ENCODE data around the gene CNN1.

The CNN1 gene

GRCh38 chr19:11550265-11550664 is 11.6 kb downstream of the CNN1 start:
- no peaks in the 10 kb centered on the region for H3K9me3 ChIP-seq (ENCODE audit: low read length)
- H3F3A ChIP-seq (ENCODE audit: insufficient read depth, low read length): no peaks in the 10 kb centered on the region
- H3K9ac ChIP-seq (ENCODE audit: low read length): no peak overlapping the region
- H3K27ac ChIP-seq (ENCODE audit: low read depth, low read length, poor library complexity, severe bottlenecking): no peak overlapping the region
- no peak overlapping the region for H3K4me2 ChIP-seq (ENCODE audit: low read length)
- H4K20me1 ChIP-seq (ENCODE audit: insufficient read depth, low read length): no peaks in the 10 kb centered on the region
- no peak for TF ChIP-seq EZH2 (IDR thresholded peaks at IDR 0.05; ENCODE audit: borderline replicate concordance, low read length)
- TF ChIP-seq, protein P1, sequence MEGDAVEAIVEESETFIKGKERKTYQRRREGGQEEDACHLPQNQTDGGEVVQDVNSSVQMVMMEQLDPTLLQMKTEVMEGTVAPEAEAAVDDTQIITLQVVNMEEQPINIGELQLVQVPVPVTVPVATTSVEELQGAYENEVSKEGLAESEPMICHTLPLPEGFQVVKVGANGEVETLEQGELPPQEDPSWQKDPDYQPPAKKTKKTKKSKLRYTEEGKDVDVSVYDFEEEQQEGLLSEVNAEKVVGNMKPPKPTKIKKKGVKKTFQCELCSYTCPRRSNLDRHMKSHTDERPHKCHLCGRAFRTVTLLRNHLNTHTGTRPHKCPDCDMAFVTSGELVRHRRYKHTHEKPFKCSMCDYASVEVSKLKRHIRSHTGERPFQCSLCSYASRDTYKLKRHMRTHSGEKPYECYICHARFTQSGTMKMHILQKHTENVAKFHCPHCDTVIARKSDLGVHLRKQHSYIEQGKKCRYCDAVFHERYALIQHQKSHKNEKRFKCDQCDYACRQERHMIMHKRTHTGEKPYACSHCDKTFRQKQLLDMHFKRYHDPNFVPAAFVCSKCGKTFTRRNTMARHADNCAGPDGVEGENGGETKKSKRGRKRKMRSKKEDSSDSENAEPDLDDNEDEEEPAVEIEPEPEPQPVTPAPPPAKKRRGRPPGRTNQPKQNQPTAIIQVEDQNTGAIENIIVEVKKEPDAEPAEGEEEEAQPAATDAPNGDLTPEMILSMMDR (IDR thresholded peaks at IDR 0.05; ENCODE audit: low read length): no peak
- H2AFZ ChIP-seq (ENCODE audit: low read length): no peak overlapping the region
- H3K4me3 ChIP-seq (ENCODE audit: low read depth, low read length, poor library complexity, severe bottlenecking): no peak overlapping the region
- H3K36me3 ChIP-seq (ENCODE audit: insufficient read depth, low read length): peaks cover 27% of the 10 kb centered on the region
- H3K9me2 ChIP-seq (ENCODE audit: low read depth, low read length): no peaks in the 10 kb centered on the region
- peaks cover 7% of the 10 kb centered on the region for H3K4me1 ChIP-seq (ENCODE audit: insufficient read depth, low read length, severe bottlenecking)
- no peaks in the 10 kb centered on the region for H3K27me3 ChIP-seq (ENCODE audit: insufficient read depth, low read length)
- H3K79me2 ChIP-seq (ENCODE audit: insufficient read depth, low read length): no peaks in the 10 kb centered on the region

DNA sequence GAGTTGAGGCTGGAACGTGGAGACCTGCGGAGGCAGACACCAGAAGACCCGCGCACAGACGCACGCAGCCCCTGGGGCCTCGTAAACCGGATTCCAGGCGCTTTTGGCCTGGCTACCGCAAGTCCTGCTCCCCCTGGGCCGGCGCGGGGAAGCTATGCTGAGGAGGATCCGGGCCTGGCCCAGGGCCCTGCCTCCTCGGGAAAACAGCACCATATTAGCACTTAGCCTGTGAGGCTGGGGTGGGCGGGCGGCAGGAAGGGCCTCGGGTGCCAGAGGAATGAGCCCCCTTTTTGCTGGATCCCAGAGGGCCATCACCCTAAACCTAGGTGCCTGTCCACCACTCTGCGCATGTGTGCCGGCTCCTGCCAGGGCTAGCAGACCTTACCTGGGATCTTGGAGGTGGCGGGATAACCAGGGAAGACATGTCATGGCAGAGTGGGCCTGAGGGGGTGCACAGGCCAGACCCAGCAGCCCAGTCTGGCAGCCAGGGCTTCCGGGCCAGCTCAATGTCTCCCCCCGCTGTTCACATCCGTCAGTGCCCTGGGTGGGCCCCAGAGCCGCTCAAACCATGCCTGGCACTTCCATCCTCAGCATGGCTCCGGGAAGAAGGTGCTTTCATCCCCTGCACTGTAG is 13.1 kb downstream of the CNN1 start:
- TF ChIP-seq, protein P1 (IDR thresholded peaks at IDR 0.05; ENCODE audit: low read length): peak; percentile 41
- no peak for TF ChIP-seq EZH2 (IDR thresholded peaks at IDR 0.05; ENCODE audit: borderline replicate concordance, low read length)
- H3K27me3 ChIP-seq (ENCODE audit: insufficient read depth, low read length): no peaks in the 10 kb centered on the region
- no peak overlapping the region for H3K9ac ChIP-seq (ENCODE audit: low read length)
- no peaks in the 10 kb centered on the region for H3K9me3 ChIP-seq (ENCODE audit: low read length)
- H3K79me2 ChIP-seq (ENCODE audit: insufficient read depth, low read length): no peaks in the 10 kb centered on the region
- H3K4me1 ChIP-seq (ENCODE audit: insufficient read depth, low read length, severe bottlenecking): peaks cover 9% of the 10 kb centered on the region
- H3K4me2 ChIP-seq (ENCODE audit: low read length): no peak overlapping the region
- H2AFZ ChIP-seq (ENCODE audit: low read length): no peak overlapping the region
- H3K36me3 ChIP-seq (ENCODE audit: insufficient read depth, low read length): peaks cover 30% of the 10 kb centered on the region
- H4K20me1 ChIP-seq (ENCODE audit: insufficient read depth, low read length): no peaks in the 10 kb centered on the region
- no peak overlapping the region for H3K27ac ChIP-seq (ENCODE audit: low read depth, low read length, poor library complexity, severe bottlenecking)
- no peak overlapping the region for H3K4me3 ChIP-seq (ENCODE audit: low read depth, low read length, poor library complexity, severe bottlenecking)
- no peaks in the 10 kb centered on the region for H3F3A ChIP-seq (ENCODE audit: insufficient read depth, low read length)
- H3K9me2 ChIP-seq (ENCODE audit: low read depth, low read length): no peaks in the 10 kb centered on the region

GRCh38 chr19:11552666-11553372 is 14.2 kb downstream of the CNN1 start:
- TF ChIP-seq, protein P1 (IDR thresholded peaks at IDR 0.05; ENCODE audit: low read length): no peak
- TF ChIP-seq EZH2 (IDR thresholded peaks at IDR 0.05; ENCODE audit: borderline replicate concordance, low read length): no peak
- no peak overlapping the region for H3K9ac ChIP-seq (ENCODE audit: low read length)
- H3K4me2 ChIP-seq (ENCODE audit: low read length): no peak overlapping the region
- no peaks in the 10 kb centered on the region for H3K9me3 ChIP-seq (ENCODE audit: low read length)
- peaks cover 5% of the 10 kb centered on the region for H3K79me2 ChIP-seq (ENCODE audit: insufficient read depth, low read length)
- H3F3A ChIP-seq (ENCODE audit: insufficient read depth, low read length): no peaks in the 10 kb centered on the region
- H3K36me3 ChIP-seq (ENCODE audit: insufficient read depth, low read length): peaks cover 30% of the 10 kb centered on the region
- H2AFZ ChIP-seq (ENCODE audit: low read length): no peak overlapping the region
- H3K27me3 ChIP-seq (ENCODE audit: insufficient read depth, low read length): no peaks in the 10 kb centered on the region
- peak overlapping the region; percentile 43 for H3K27ac ChIP-seq (ENCODE audit: low read depth, low read length, poor library complexity, severe bottlenecking)
- H3K9me2 ChIP-seq (ENCODE audit: low read depth, low read length): no peaks in the 10 kb centered on the region
- H3K4me3 ChIP-seq (ENCODE audit: low read depth, low read length, poor library complexity, severe bottlenecking): no peak overlapping the region
- H3K4me1 ChIP-seq (ENCODE audit: insufficient read depth, low read length, severe bottlenecking): peaks cover 17% of the 10 kb centered on the region
- no peaks in the 10 kb centered on the region for H4K20me1 ChIP-seq (ENCODE audit: insufficient read depth, low read length)

Measured in OCI-LY1 (cell line).